Ishikawa (cell line): ENCODE data around the gene IPO13.

Experiments used
- CEBPB ChIP-seq: IDR thresholded peaks from 2 replicates; pipeline ENCODE4 v1.6.1; 2012
- CREB1 ChIP-seq: IDR thresholded peaks from 2 replicates; pipeline ENCODE4 v1.6.1; 2012; ENCODE audit warnings: low read depth
- EGR1 ChIP-seq: IDR thresholded peaks from 2 replicates; pipeline ENCODE4 v1.6.1; 2012
- EP300 ChIP-seq: IDR thresholded peaks from 2 replicates; pipeline ENCODE4 v1.6.1; 2012; ENCODE audit warnings: borderline replicate concordance
- FOXM1 ChIP-seq: IDR thresholded peaks from 2 replicates; pipeline ENCODE4 v1.6.1; 2012; ENCODE audit warnings: low read depth, borderline replicate concordance
- NFIC ChIP-seq: IDR thresholded peaks from 2 replicates; pipeline ENCODE4 v1.6.1; 2012
- RAD21 ChIP-seq: IDR thresholded peaks from 2 replicates; pipeline ENCODE4 v1.6.1; 2012; ENCODE audit warnings: low read depth
- TAF1 ChIP-seq: IDR thresholded peaks from 2 replicates; pipeline ENCODE4 v1.6.1; 2012; ENCODE audit warnings: low read depth, mild to moderate bottlenecking
- TCF12 ChIP-seq: IDR thresholded peaks from 2 replicates; pipeline ENCODE4 v1.6.1; 2012; ENCODE audit warnings: low read depth
- TEAD4 ChIP-seq: IDR thresholded peaks from 2 replicates; pipeline ENCODE4 v1.6.1; 2012
- YY1 ChIP-seq: IDR thresholded peaks from 2 replicates; pipeline ENCODE4 v1.6.1; 2012; ENCODE audit warnings: low read depth
- TF ChIP-seq, protein P1 (sequence below): IDR thresholded peaks from 2 replicates; pipeline ENCODE4 v1.6.1; 2012
- TF ChIP-seq, protein P2 (sequence below): IDR thresholded peaks from 2 replicates; pipeline ENCODE4 v1.6.1; 2012; ENCODE audit warnings: low read depth, mild to moderate bottlenecking

DNA sequence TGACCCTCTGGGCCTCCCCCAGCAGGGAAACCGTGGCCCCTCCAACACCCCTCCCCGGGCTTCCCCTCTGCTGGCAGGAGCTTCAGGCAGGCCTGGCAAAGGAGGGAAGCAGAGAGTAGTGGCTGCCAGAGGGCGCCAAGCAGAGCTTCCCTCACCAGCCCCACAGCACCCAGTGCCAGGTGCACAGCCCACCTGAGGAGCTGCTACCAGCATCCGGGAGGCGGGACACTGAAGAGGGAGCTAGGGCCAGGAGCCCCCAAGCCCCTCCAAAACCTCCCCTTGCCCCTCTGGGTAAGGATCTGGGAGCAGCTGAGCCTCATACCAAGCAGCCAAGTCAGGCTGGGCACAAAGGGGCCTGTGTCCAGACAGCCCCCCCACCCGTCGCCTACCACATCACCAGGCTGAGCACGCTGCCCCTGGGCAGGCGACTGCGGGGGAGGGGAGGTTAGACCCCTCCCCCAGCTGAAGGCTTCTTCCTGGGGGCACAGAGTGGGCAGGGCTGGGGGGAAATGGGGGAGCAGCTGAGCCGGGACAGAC, 64.3 kb downstream of the IPO13 start:
- TF ChIP-seq, protein P1, sequence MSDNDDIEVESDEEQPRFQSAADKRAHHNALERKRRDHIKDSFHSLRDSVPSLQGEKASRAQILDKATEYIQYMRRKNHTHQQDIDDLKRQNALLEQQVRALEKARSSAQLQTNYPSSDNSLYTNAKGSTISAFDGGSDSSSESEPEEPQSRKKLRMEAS = no peak
- TF ChIP-seq EP300 (no peak), EGR1 (no peak), RAD21 (no peak), CREB1 (no peak), NFIC (no peak), TCF12 (no peak), TEAD4 (no peak), TAF1 (no peak), FOXM1 (no peak), YY1 (no peak), CEBPB (no peak)
- TF ChIP-seq, protein P2, sequence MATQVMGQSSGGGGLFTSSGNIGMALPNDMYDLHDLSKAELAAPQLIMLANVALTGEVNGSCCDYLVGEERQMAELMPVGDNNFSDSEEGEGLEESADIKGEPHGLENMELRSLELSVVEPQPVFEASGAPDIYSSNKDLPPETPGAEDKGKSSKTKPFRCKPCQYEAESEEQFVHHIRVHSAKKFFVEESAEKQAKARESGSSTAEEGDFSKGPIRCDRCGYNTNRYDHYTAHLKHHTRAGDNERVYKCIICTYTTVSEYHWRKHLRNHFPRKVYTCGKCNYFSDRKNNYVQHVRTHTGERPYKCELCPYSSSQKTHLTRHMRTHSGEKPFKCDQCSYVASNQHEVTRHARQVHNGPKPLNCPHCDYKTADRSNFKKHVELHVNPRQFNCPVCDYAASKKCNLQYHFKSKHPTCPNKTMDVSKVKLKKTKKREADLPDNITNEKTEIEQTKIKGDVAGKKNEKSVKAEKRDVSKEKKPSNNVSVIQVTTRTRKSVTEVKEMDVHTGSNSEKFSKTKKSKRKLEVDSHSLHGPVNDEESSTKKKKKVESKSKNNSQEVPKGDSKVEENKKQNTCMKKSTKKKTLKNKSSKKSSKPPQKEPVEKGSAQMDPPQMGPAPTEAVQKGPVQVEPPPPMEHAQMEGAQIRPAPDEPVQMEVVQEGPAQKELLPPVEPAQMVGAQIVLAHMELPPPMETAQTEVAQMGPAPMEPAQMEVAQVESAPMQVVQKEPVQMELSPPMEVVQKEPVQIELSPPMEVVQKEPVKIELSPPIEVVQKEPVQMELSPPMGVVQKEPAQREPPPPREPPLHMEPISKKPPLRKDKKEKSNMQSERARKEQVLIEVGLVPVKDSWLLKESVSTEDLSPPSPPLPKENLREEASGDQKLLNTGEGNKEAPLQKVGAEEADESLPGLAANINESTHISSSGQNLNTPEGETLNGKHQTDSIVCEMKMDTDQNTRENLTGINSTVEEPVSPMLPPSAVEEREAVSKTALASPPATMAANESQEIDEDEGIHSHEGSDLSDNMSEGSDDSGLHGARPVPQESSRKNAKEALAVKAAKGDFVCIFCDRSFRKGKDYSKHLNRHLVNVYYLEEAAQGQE = no peak
